Smooth muscle cell (in vitro differentiated cells): ENCODE data around the gene UBA1. TPM values are rescaled to one million over a fixed set of nuclear protein-coding genes. Genes with fewer than 3 reads are reported as not detected.

Source experiments
- DNase-seq: peaks from one replicate; lab custom pipeline; 2025; ENCODE audit not compliant: unreplicated experiment; lab: John Stamatoyannopoulos, UW
- H2AFZ ChIP-seq: fragments of 200-600 bp; sonication (generic); 2 replicates; pipeline ENCODE4 v1.6.0; 2016; ENCODE audit warnings: antibody characterized with exemption, low read depth, mild to moderate bottlenecking
- H3F3A ChIP-seq: fragments of 200-600 bp; sonication (generic); 2 replicates; pipeline ENCODE4 v1.6.0; 2017; ENCODE audit warnings: antibody characterized with exemption, low read depth
- H3K27ac ChIP-seq: fragments of 200-600 bp; sonication (generic); 2 replicates; pipeline ENCODE4 v1.5.1; 2016; ENCODE audit warnings: low read depth, mild to moderate bottlenecking
- H3K27me3 ChIP-seq: fragments of 200-600 bp; sonication (generic); 2 replicates; pipeline ENCODE4 v1.6.1; 2016; ENCODE audit warnings: low read depth, mild to moderate bottlenecking
- H3K36me3 ChIP-seq: fragments of 200-600 bp; sonication (generic); 2 replicates; pipeline ENCODE4 v1.5.1; 2016; ENCODE audit warnings: low read depth
- H3K4me1 ChIP-seq: fragments of 200-600 bp; sonication (generic); 2 replicates; pipeline ENCODE4 v1.5.1; 2016; ENCODE audit warnings: low read depth
- H3K4me2 ChIP-seq: fragments of 200-600 bp; sonication (generic); 2 replicates; pipeline ENCODE4 v1.6.0; 2016; ENCODE audit warnings: mild to moderate bottlenecking
- H3K4me3 ChIP-seq: fragments of 200-600 bp; sonication (generic); 2 replicates; pipeline ENCODE4 v1.5.1; 2016; ENCODE audit warnings: mild to moderate bottlenecking
- H3K79me2 ChIP-seq: fragments of 200-600 bp; sonication (generic); 2 replicates; pipeline ENCODE4 v1.6.0; 2016; ENCODE audit warnings: low read depth, mild to moderate bottlenecking
- H3K9ac ChIP-seq: fragments of 200-600 bp; sonication (generic); 2 replicates; pipeline ENCODE4 v1.6.0; 2016; ENCODE audit warnings: low read depth
- H3K9me3 ChIP-seq: fragments of 200-600 bp; sonication (generic); replicated peaks from 2 replicates; pipeline ENCODE4 v1.5.1; 2016; ENCODE audit warnings: low read depth
- H4K20me1 ChIP-seq: fragments of 200-600 bp; sonication (generic); 2 replicates; pipeline ENCODE4 v1.6.0; 2016; ENCODE audit warnings: low read depth
- WGBS: methylation state at CpG from one replicate; pipeline ENCODE4 v1.1.7; 2016; ENCODE audit warnings: low lambda C conversion rate; 5-methylcytosine and 5-hydroxymethylcytosine counted together
- polyA plus RNA-seq: library from polyadenylated mRNA; unstranded; fragments of >200 nt; fragmentation: Nextera tagmentation; extraction: Ambion mirVana; gene quantifications from 2 replicates; pipeline ENCODE4 v1.2.1, GENCODE V29; 2016
- total RNA-seq: library from RNA; depleted of rRNA; stranded (reverse); fragments of >200 nt; gene quantifications from 2 replicates; pipeline ENCODE4 v1.2.3, GENCODE V29; 2014
- TF ChIP-seq, protein P1 (sequence below): fragments of 200-600 bp; sonication (generic); IDR thresholded peaks from 2 replicates; pipeline ENCODE4 v1.5.1; 2017; ENCODE audit warnings: borderline replicate concordance, mild to moderate bottlenecking, antibody characterized with exemption; ENCODE audit not compliant: insufficient read depth, poor library complexity, severe bottlenecking

The UBA1 gene
- total and polyA plus RNA-seq, 2 experiments from 2014 or later: 223 to 246 TPM

DNA sequence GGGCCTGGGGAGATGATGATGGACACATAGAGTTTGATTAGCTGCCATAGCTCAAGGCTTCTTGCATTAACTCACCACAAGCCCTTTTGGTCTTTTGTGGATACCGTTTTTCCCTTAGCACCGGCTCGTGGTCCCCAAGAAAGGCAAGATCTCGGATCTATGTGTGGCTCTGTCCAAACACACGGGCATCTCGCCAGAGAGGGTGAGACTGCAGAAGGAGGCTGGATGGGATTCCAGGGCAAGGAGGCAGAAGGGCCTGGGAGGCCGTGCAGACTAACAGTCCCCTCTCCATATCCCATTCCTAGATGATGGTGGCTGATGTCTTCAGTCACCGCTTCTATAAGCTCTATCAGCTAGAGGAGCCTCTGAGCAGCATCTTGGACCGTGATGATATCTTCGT, 48.7 kb downstream of the UBA1 start:
- H3K36me3 ChIP-seq: peaks cover 14% of the 10 kb centered on the region
- no peaks in the 10 kb centered on the region for H3K27me3 ChIP-seq
- 97% methylated on average over 10 of the region's 10 CpGs for WGBS
- H2AFZ ChIP-seq: no peak overlapping the region
- no peak overlapping the region for H3K4me3 ChIP-seq
- no peaks in the 10 kb centered on the region for H3K9me3 ChIP-seq
- H3K79me2 ChIP-seq: peaks cover 20% of the 10 kb centered on the region
- no peak overlapping the region for H3K9ac ChIP-seq
- peaks cover 6% of the 10 kb centered on the region for H3F3A ChIP-seq
- no peaks in the 10 kb centered on the region for H3K4me1 ChIP-seq
- no peak overlapping the region for H3K4me2 ChIP-seq
- no peak overlapping the region for H3K27ac ChIP-seq
- TF ChIP-seq, protein P1, sequence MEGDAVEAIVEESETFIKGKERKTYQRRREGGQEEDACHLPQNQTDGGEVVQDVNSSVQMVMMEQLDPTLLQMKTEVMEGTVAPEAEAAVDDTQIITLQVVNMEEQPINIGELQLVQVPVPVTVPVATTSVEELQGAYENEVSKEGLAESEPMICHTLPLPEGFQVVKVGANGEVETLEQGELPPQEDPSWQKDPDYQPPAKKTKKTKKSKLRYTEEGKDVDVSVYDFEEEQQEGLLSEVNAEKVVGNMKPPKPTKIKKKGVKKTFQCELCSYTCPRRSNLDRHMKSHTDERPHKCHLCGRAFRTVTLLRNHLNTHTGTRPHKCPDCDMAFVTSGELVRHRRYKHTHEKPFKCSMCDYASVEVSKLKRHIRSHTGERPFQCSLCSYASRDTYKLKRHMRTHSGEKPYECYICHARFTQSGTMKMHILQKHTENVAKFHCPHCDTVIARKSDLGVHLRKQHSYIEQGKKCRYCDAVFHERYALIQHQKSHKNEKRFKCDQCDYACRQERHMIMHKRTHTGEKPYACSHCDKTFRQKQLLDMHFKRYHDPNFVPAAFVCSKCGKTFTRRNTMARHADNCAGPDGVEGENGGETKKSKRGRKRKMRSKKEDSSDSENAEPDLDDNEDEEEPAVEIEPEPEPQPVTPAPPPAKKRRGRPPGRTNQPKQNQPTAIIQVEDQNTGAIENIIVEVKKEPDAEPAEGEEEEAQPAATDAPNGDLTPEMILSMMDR: no peak
- peaks cover 31% of the 10 kb centered on the region for H4K20me1 ChIP-seq
- DNase-seq: no peak

DNA sequence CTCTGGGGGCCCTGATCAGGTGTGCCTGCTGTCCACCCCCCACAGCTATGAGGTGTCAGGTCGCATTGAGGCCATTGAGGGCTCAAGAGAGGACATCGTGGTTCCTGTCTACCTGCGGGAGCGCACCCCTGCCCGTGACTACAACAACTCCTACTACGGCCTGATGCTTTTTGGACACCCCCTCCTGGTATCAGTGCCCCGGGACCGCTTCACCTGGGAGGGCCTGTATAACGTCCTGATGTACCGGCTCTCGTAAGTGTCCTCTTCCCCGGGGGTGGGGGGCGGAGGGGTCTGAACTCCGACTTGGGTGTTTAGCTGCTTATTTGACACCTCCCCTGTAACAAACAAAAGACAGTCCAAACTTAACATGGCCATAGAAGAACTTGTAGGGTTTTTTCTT, 49.7 kb downstream of the UBA1 start:
- peaks cover 14% of the 10 kb centered on the region for H3K36me3 ChIP-seq
- DNase-seq: no peak
- H3K79me2 ChIP-seq: peaks cover 9% of the 10 kb centered on the region
- H3K27ac ChIP-seq: no peak overlapping the region
- H3K4me3 ChIP-seq: no peak overlapping the region
- H3K4me2 ChIP-seq: no peak overlapping the region
- no peak overlapping the region for H2AFZ ChIP-seq
- WGBS: 97% methylated on average over 14 of the region's 14 CpGs
- H4K20me1 ChIP-seq: peaks cover 21% of the 10 kb centered on the region
- no peaks in the 10 kb centered on the region for H3K9me3 ChIP-seq
- H3K9ac ChIP-seq: no peak overlapping the region
- no peaks in the 10 kb centered on the region for H3K4me1 ChIP-seq
- TF ChIP-seq, protein P1: no peak
- H3K27me3 ChIP-seq: no peaks in the 10 kb centered on the region
- peaks cover 6% of the 10 kb centered on the region for H3F3A ChIP-seq

DNA sequence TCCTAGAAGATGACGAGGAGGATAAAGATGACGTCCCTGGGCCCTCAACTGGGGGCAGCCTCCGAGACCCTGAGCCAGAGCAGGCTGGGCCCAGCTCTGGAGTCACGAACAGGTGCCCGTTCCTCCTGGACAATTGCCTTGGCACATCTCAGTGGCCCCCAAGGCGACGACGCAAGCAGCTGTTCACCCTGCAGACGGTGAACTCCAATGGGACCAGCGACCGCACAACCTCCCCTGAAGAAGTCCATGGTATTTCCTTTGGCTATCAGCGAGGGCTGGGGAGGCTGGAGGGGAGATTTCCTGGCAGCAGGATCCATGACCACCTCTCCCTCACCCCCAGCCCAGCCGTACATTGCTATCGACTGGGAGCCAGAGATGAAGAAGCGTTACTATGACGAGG, 51.0 kb downstream of the UBA1 start:
- Histone ChIP-seq H3K4me2 (no peak overlapping the region), H3K27me3 (no peaks in the 10 kb centered on the region), H2AFZ (no peak overlapping the region), H3K27ac (no peak overlapping the region), H3K9me3 (no peaks in the 10 kb centered on the region), H3K36me3 (peaks cover 14% of the 10 kb centered on the region), H3F3A (peaks cover 6% of the 10 kb centered on the region), H3K9ac (no peak overlapping the region), H4K20me1 (peaks cover 8% of the 10 kb centered on the region), H3K79me2 (no peaks in the 10 kb centered on the region), H3K4me1 (no peaks in the 10 kb centered on the region), H3K4me3 (no peak overlapping the region)
- 97% methylated on average over 16 of the region's 16 CpGs for WGBS
- DNase-seq: no peak
- TF ChIP-seq, protein P1: no peak

DNA sequence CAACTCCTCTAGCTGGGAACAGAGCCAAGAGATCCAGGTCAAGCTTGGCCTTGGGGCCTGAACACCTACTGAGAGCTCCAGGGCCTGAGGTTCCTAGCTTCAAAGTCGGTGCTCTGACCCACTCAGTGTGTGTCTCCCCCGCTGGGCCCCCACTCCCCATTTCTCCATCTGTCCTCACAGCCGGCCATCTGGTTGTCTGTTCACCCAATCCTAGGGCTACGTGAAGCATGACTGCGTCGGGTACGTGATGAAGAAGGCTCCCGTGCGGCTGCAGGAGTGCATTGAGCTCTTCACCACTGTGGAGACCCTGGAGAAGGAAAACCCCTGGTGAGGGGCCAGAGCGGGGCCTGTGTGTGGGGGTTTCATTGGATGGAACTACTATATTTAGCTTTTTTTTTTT, 51.5 kb downstream of the UBA1 start:
- Histone ChIP-seq H2AFZ (no peak overlapping the region), H3K27ac (no peak overlapping the region), H3K9ac (no peak overlapping the region), H3K9me3 (no peaks in the 10 kb centered on the region), H3K4me2 (no peak overlapping the region), H3F3A (peaks cover 6% of the 10 kb centered on the region), H3K4me1 (no peaks in the 10 kb centered on the region), H3K79me2 (no peaks in the 10 kb centered on the region), H3K27me3 (no peaks in the 10 kb centered on the region), H3K4me3 (no peak overlapping the region), H4K20me1 (peaks cover 3% of the 10 kb centered on the region), H3K36me3 (peaks cover 14% of the 10 kb centered on the region)
- TF ChIP-seq, protein P1: no peak
- DNase-seq: no peak
- WGBS: 96% methylated on average over 10 of the region's 10 CpGs
